IMR-90 (cell line): ENCODE results near the gene ZW10. TPM values are rescaled to one million over a fixed set of nuclear protein-coding genes. Genes with fewer than 3 reads are reported as not detected.

ENCODE experiments used
- ATAC-seq: fragments of 200-7000 bp; cut with Tn5 transposase; 2 replicates; pipeline ENCODE4 v1.9.1; 2020; ENCODE audit warnings: low read depth, mild to moderate bottlenecking, moderate library complexity
- BruUV-seq: library from RNA; stranded (reverse); fragments of 400-500 nt; replicated peaks from 2 replicates; lab custom pipeline; 2021; lab: Mats Ljungman, UMichigan
- CTCF ChIA-PET: fragments of 300-600 bp; formaldehyde crosslinking; extraction: SDS; loops from one replicate; lab custom pipeline; 2021; ENCODE audit warnings: antibody characterized with exemption; lab: Yijun Ruan, JAX
- POLR2A ChIA-PET: fragments of 300-600 bp; sonication (Branson Sonifier 250); formaldehyde crosslinking; loops from one replicate; lab custom pipeline; 2022; ENCODE audit warnings: antibody characterized with exemption; ENCODE audit not compliant: unreplicated experiment; lab: Charles Lee
- DNase-seq: peaks from one replicate; pipeline ENCODE4 v3.0.0; 2013
- H2AFZ ChIP-seq: replicated peaks from 2 replicates; pipeline ENCODE3; 2013; ENCODE audit warnings: low read length, mild to moderate bottlenecking; ENCODE audit not compliant: poor library complexity
- H2AK5ac ChIP-seq: 2 replicates; pipeline ENCODE4 v1.6.1; 2013; ENCODE audit warnings: low read depth, low read length, inconsistent platforms
- H2AK9ac ChIP-seq: replicated peaks from 2 replicates; pipeline ENCODE3; 2013; ENCODE audit warnings: mild to moderate bottlenecking, low read depth, low read length, moderate library complexity; ENCODE audit not compliant: poor library complexity
- H2BK120ac ChIP-seq: 2 replicates; pipeline ENCODE4 v1.6.1; 2013; ENCODE audit warnings: low read depth, low read length, inconsistent platforms
- H2BK15ac ChIP-seq: 3 replicates; pipeline ENCODE4 v1.6.1; 2013; ENCODE audit warnings: low read depth, low read length, inconsistent platforms
- H2BK20ac ChIP-seq: 2 replicates; pipeline ENCODE4 v1.6.1; 2013; ENCODE audit warnings: low read depth, mild to moderate bottlenecking, inconsistent platforms, low read length, moderate library complexity
- H2BK5ac ChIP-seq: 2 replicates; pipeline ENCODE4 v1.6.1; 2013; ENCODE audit warnings: mild to moderate bottlenecking, low read depth, low read length, inconsistent platforms; ENCODE audit not compliant: poor library complexity, severe bottlenecking
- H3K14ac ChIP-seq: replicated peaks from 2 replicates; pipeline ENCODE4 v1.6.1; 2013; ENCODE audit warnings: low read depth, low read length, inconsistent platforms
- H3K18ac ChIP-seq: 2 replicates; pipeline ENCODE4 v1.6.1; 2013; ENCODE audit warnings: low read depth, low read length, control low read depth
- H3K23ac ChIP-seq: 2 replicates; pipeline ENCODE4 v1.6.1; 2013; ENCODE audit warnings: low read depth, low read length, inconsistent platforms
- H3K27ac ChIP-seq: 2 replicates; pipeline ENCODE4 v1.5.1; 2013; ENCODE audit warnings: mild to moderate bottlenecking, control low read depth, low read length; ENCODE audit not compliant: insufficient read depth
- H3K27me3 ChIP-seq: 2 replicates; pipeline ENCODE4 v1.6.1; 2013; ENCODE audit warnings: low read length; ENCODE audit not compliant: control insufficient read depth, insufficient read depth
- H3K36me3 ChIP-seq: 2 replicates; pipeline ENCODE4 v1.6.1; 2013; ENCODE audit warnings: low read length, mixed read lengths; ENCODE audit not compliant: control insufficient read depth, insufficient read depth
- H3K4ac ChIP-seq: 2 replicates; pipeline ENCODE4 v1.6.1; 2013; ENCODE audit warnings: low read depth, low read length, inconsistent platforms
- H3K4me1 ChIP-seq: 2 replicates; pipeline ENCODE4 v1.6.1; 2013; ENCODE audit warnings: low read length, mixed read lengths; ENCODE audit not compliant: control insufficient read depth, insufficient read depth
- H3K4me2 ChIP-seq: 2 replicates; pipeline ENCODE4 v1.6.1; 2013; ENCODE audit warnings: low read depth, mild to moderate bottlenecking, control low read depth, low read length, moderate library complexity
- H3K4me3 ChIP-seq: 2 replicates; pipeline ENCODE4 v1.5.1; 2013; ENCODE audit warnings: low read depth, mild to moderate bottlenecking, control low read depth, low read length, moderate library complexity; ENCODE audit not compliant: insufficient read depth
- H3K56ac ChIP-seq: 2 replicates; pipeline ENCODE4 v1.6.1; 2013; ENCODE audit warnings: low read length, inconsistent platforms; ENCODE audit not compliant: insufficient read depth; ENCODE audit errors: extremely low read depth
- H3K79me1 ChIP-seq, 2 experiments: 2 replicates each; pipeline ENCODE4 v1.6.1; 2013; ENCODE audit warnings: low read length in 2 of 2, inconsistent platforms in 1 of 2, low read depth in 1 of 2
- H3K9ac ChIP-seq: 2 replicates; pipeline ENCODE4 v1.6.1; 2013; ENCODE audit warnings: low read depth, low read length, control low read depth
- H3K9me1 ChIP-seq: 2 replicates; pipeline ENCODE4 v1.6.1; 2013; ENCODE audit warnings: low read length, inconsistent platforms; ENCODE audit not compliant: insufficient read depth
- H3K9me3 ChIP-seq: 2 replicates; pipeline ENCODE4 v1.6.1; 2013; ENCODE audit warnings: low read length; ENCODE audit not compliant: control insufficient read depth, insufficient read depth
- H4K20me1 ChIP-seq: 2 replicates; pipeline ENCODE4 v1.6.1; 2013; ENCODE audit warnings: low read length, inconsistent platforms; ENCODE audit not compliant: insufficient read depth
- H4K5ac ChIP-seq: 2 replicates; pipeline ENCODE4 v1.6.1; 2013; ENCODE audit warnings: mild to moderate bottlenecking, low read depth, low read length, control low read depth
- H4K8ac ChIP-seq, 2 experiments: 2 replicates each; pipeline ENCODE4 v1.6.1; 2013; ENCODE audit warnings: low read depth in 2 of 2, low read length in 2 of 2, control low read depth in 1 of 2, inconsistent platforms in 1 of 2
- H4K91ac ChIP-seq: 2 replicates; pipeline ENCODE4 v1.6.1; 2013; ENCODE audit warnings: low read depth, low read length, inconsistent platforms; ENCODE audit not compliant: insufficient read depth
- BHLHE40 ChIP-seq: fragments of 150-350 bp; IDR thresholded peaks from 2 replicates; pipeline ENCODE4 v1.6.1; 2016; ENCODE audit warnings: mild to moderate bottlenecking, low read depth, low read length
- CEBPB ChIP-seq: IDR thresholded peaks from 2 replicates; pipeline ENCODE4 v1.6.1; 2012; ENCODE audit warnings: low read depth, low read length, improper control_type of control experiment
- CHD1 ChIP-seq: IDR thresholded peaks from 2 replicates; pipeline ENCODE4 v1.6.1; 2012; ENCODE audit warnings: low read depth, low read length, improper control_type of control experiment
- CTCF ChIP-seq: conservative IDR thresholded peaks from 2 replicates; pipeline ENCODE4 v1.5.1; 2012; ENCODE audit warnings: mild to moderate bottlenecking, low read depth, low read length, improper control_type of control experiment
- FOS ChIP-seq: fragments of 150-350 bp; IDR thresholded peaks from 2 replicates; pipeline ENCODE4 v1.6.1; 2016; ENCODE audit warnings: low read depth, low read length
- MAFK ChIP-seq: IDR thresholded peaks from 2 replicates; pipeline ENCODE4 v1.6.1; 2012; ENCODE audit warnings: low read depth, low read length, improper control_type of control experiment
- MAZ ChIP-seq: IDR thresholded peaks from 2 replicates; pipeline ENCODE4 v1.6.1; 2012; ENCODE audit warnings: low read depth, mild to moderate bottlenecking, low read length, improper control_type of control experiment, moderate library complexity, borderline replicate concordance
- MXI1 ChIP-seq: IDR thresholded peaks from 2 replicates; pipeline ENCODE4 v1.6.1; 2012; ENCODE audit warnings: low read depth, mild to moderate bottlenecking, low read length, moderate library complexity, borderline replicate concordance
- NFE2L2 ChIP-seq: fragments of 150-350 bp; IDR thresholded peaks from 2 replicates; pipeline ENCODE4 v1.6.1; 2016; ENCODE audit warnings: low read depth, mild to moderate bottlenecking, low read length
- POLR2A ChIP-seq: IDR thresholded peaks from 2 replicates; pipeline ENCODE4 v1.6.1; 2012; ENCODE audit warnings: mild to moderate bottlenecking, low read depth, low read length
- RAD21 ChIP-seq: IDR thresholded peaks from 2 replicates; pipeline ENCODE4 v1.6.1; 2012; ENCODE audit warnings: low read length, improper control_type of control experiment
- RCOR1 ChIP-seq: IDR thresholded peaks from 2 replicates; pipeline ENCODE4 v1.6.1; 2012; ENCODE audit warnings: mild to moderate bottlenecking, low read length, improper control_type of control experiment; ENCODE audit not compliant: insufficient replicate concordance
- RFX5 ChIP-seq: IDR thresholded peaks from 2 replicates; pipeline ENCODE4 v1.8.0; 2012; ENCODE audit warnings: low read depth, mild to moderate bottlenecking, low read length, moderate library complexity
- SMC3 ChIP-seq: fragments of 150-350 bp; IDR thresholded peaks from 2 replicates; pipeline ENCODE4 v1.6.1; 2016; ENCODE audit warnings: low read depth, mild to moderate bottlenecking, antibody characterized with exemption, low read length, moderate library complexity
- USF2 ChIP-seq: fragments of 150-350 bp; IDR thresholded peaks from 2 replicates; pipeline ENCODE4 v1.6.1; 2017; ENCODE audit warnings: mild to moderate bottlenecking, antibody characterized with exemption, low read length, low read depth
- WGBS, 2 experiments: methylation state at CpG; one replicate each; pipeline versions ENCODE4 v1.1.5 to v1.1.7; 2013; ENCODE audit warnings: missing lambda C conversion rate in 2 of 2; ENCODE audit not compliant: insufficient read length in 1 of 2; ENCODE audit errors: extremely low coverage in 2 of 2; 5-methylcytosine and 5-hydroxymethylcytosine counted together
- dilution Hi-C: fragments of 300-500 bp; cut with HindIII; formaldehyde crosslinking; loops from one replicate; pipeline ENCODE4 v1.14.3; 2018; ENCODE audit warnings: low sequenced_read_pairs; ENCODE audit not compliant: unreplicated experiment
- in situ Hi-C: fragments of 300-500 bp; cut with MboI; formaldehyde crosslinking; loops from 3 replicates; pipeline ENCODE4 v1.14.3; 2019; ENCODE audit warnings: low sequenced_read_pairs, inconsistent platforms, mixed read lengths
- intact Hi-C: fragments of 100-400 bp; cut with micrococcal nuclease; formaldehyde crosslinking; loops from 2 replicates; pipeline ENCODE4 v1.10.0; 2022
- polyA plus RNA-seq, 3 experiments: library from polyadenylated mRNA; depleted of rRNA; stranded (reverse); fragments of >200 nt; gene quantifications; 2 replicates each; pipeline ENCODE4 v1.2.3, GENCODE V29; 2012; ENCODE audit warnings: low replicate concordance in 1 of 3
- total RNA-seq: library from RNA; depleted of rRNA; stranded (reverse); fragments of >200 nt; gene quantifications from 2 replicates; pipeline ENCODE4 v1.2.3, GENCODE V29; 2012
- TF ChIP-seq, protein P1 (sequence below): fragments of 150-350 bp; IDR thresholded peaks from 2 replicates; pipeline ENCODE4 v1.6.1; 2016; ENCODE audit warnings: low read depth, mild to moderate bottlenecking, low read length, moderate library complexity, borderline replicate concordance

ZW10 gene
- total and polyA plus RNA-seq, 2 of the 4 experiments (the other 2 are of a cell fraction) = 10.3 to 30.6 TPM

DNA sequence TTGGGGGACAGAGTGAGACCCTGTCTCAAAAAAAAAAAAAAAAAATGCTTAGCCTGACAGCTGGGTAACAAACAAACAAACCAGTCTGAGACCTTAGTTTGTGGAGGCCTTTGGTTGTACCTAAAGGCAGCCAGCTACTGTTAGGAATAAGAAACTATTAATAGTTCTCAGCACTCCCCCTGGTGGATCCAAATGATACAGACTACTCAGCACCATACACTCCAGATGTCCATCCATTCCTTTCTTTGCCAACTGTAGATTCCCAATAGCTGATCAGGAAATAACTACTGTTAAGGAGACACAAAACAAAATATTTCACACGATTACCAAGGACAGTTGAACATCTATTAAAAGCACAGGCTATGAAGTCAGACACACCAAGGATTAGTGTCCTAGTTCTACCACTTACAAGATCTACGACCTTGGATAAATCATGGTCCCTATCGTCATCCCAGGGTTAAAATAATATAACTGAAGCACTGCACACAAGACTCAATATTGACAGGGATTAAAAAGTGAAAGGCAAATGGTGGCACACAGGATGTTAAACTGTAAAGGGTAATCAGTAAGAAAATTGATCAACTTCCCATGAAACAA, 23.3 kb upstream of the ZW10 start:
- Histone ChIP-seq H3K27me3 (no peaks in the 10 kb centered on the region), H3K9me3 (no peaks in the 10 kb centered on the region), H3K9me1 (no peaks in the 10 kb centered on the region), H4K20me1 (no peaks in the 10 kb centered on the region), H2BK120ac (no peak overlapping the region), H4K8ac (no peak overlapping the region), H3K18ac (no peak overlapping the region), H3K4me2 (no peak overlapping the region), H3K56ac (no peak overlapping the region), H2AK9ac (no peak overlapping the region), H3K79me1 (no peaks in the 10 kb centered on the region), H3K4me3 (no peak overlapping the region), H2AFZ (no peak overlapping the region), H3K27ac (no peak overlapping the region), H4K5ac (no peak overlapping the region), H3K4ac (no peak overlapping the region), H3K9ac (no peak overlapping the region), H4K91ac (no peak overlapping the region), H3K36me3 (peaks cover 6% of the 10 kb centered on the region), H3K14ac (no peak overlapping the region), H2AK5ac (no peak overlapping the region), H3K23ac (no peak overlapping the region), H3K4me1 (no peaks in the 10 kb centered on the region), H2BK20ac (no peak overlapping the region), H2BK15ac (no peak overlapping the region), H2BK5ac (no peak overlapping the region)
- ATAC-seq (peak; percentile 95), DNase-seq (peak; percentile 34)
- WGBS, 2 experiments = no CpG with 5 or more reads among the region's 3 CpGs
- ChIA-PET CTCF (interaction anchor here (0.6 to 1.3 kb wide), 9 partner anchors 8 to 1470 kb away, joined by 3 to 11 read pairs (median 4); no protein-coding TSS in a partner anchor), POLR2A (no interaction called here)
- intact Hi-C loops (loop anchor here (1.0 kb wide), 1 partner anchor 491 kb away; no protein-coding TSS in a partner anchor), dilution Hi-C loops (no loop called here), in situ Hi-C loops (no loop called here)
- no TSS peak for BruUV-seq
- TF ChIP-seq SMC3 = peak; percentile 34; the same call in 1 of the 2 replicates
- TF ChIP-seq NFE2L2 = no peak
- TF ChIP-seq USF2 = no peak
- TF ChIP-seq FOS = no peak
- TF ChIP-seq CTCF = peak; percentile 50
- TF ChIP-seq, protein P1, sequence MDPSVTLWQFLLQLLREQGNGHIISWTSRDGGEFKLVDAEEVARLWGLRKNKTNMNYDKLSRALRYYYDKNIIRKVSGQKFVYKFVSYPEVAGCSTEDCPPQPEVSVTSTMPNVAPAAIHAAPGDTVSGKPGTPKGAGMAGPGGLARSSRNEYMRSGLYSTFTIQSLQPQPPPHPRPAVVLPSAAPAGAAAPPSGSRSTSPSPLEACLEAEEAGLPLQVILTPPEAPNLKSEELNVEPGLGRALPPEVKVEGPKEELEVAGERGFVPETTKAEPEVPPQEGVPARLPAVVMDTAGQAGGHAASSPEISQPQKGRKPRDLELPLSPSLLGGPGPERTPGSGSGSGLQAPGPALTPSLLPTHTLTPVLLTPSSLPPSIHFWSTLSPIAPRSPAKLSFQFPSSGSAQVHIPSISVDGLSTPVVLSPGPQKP = no peak
- TF ChIP-seq MAZ = no peak
- no peak for TF ChIP-seq MXI1
- TF ChIP-seq BHLHE40 = no peak
- TF ChIP-seq RCOR1 = no peak
- TF ChIP-seq MAFK = no peak
- TF ChIP-seq RFX5 = no peak
- TF ChIP-seq CEBPB = no peak
- TF ChIP-seq RAD21 = no peak
- no peak for TF ChIP-seq CHD1
- TF ChIP-seq POLR2A = no peak
